B cell (primary cell): ENCODE measurements around the gene HOXB3.

ENCODE experiments used
- CTCF ChIP-seq: fragments of 200-600 bp; IDR thresholded peaks from one replicate; pipeline ENCODE4 v1.8.0; 2022; ENCODE audit warnings: antibody characterized with exemption, mild to moderate bottlenecking
- EZH2 ChIP-seq: IDR thresholded peaks from 2 replicates; pipeline ENCODE4 v1.6.1; 2012; ENCODE audit warnings: borderline replicate concordance, low read depth, mild to moderate bottlenecking, moderate library complexity, low read length; ENCODE audit not compliant: insufficient read depth, poor library complexity, severe bottlenecking

DNA sequence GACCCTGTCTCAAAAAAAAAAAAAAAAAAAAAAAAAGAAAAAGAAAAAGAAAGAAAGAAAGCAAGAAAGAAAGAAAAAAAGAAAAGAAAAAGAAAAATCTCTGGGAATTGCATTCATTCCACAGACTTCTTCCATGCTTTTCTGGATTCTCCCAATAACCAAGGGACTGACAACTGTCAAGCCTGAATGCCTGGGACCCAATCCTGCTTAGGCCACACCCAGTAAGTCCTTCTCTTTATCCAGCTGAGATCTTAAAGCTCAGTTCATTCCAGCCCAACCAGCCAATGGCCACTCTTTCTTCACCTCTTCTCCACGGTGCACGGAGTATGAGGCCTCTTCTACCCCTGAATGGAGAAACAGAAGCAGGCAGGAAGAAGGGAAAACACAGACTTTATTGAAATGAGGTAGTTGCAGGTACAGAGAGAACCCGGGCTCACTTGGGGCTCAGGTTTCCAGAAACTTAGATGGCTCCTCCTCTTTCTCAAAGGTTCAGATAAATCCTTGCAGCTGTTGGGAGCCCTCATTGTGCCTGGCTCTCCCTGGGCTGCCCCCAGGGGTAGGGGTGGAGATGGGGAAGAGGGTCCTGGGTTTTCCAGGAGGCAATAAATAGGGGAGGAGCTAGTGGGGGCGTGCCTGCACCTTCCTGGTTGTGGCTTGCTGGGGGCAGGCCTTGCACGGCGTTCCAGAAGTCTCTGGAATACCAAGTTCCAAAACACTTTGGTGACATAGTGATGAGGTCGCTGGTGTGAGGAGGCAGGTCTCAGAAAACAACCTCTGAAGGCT, 61.7 kb downstream of the HOXB3 start:
- no peak for TF ChIP-seq CTCF
- TF ChIP-seq EZH2, result no peak
